Thoracic aorta (tissue), 2 donors: ENCODE data around the gene KAZN. TPM values are rescaled to one million over a fixed set of nuclear protein-coding genes. Genes with fewer than 3 reads are reported as not detected.

ENCODE experiments used
- ATAC-seq: fragments of 150-250 bp; one replicate; pipeline ENCODE4 v1.8.0; 2017; ENCODE audit warnings: low read depth; ENCODE audit not compliant: insufficient number of reproducible peaks, low FRiP score
- DNase-seq: peaks from one replicate; pipeline ENCODE4 v3.0.0-alpha.2; 2020; ENCODE audit warnings: low spot score
- H3K27ac ChIP-seq, 2 donors: fragments of 200-600 bp; sonication (generic); 1 replicate in 1 of 2; 2 replicates in 1 of 2; pipeline ENCODE4 v1.5.1; 2016; ENCODE audit warnings: mild to moderate bottlenecking in 2 of 2, moderate library complexity in 2 of 2
- H3K27me3 ChIP-seq: fragments of 200-600 bp; sonication (generic); replicated peaks from 2 replicates; pipeline ENCODE4 v1.6.0; 2016; ENCODE audit warnings: mild to moderate bottlenecking; ENCODE audit not compliant: insufficient read depth
- H3K36me3 ChIP-seq: fragments of 200-600 bp; sonication (generic); one replicate; pipeline ENCODE4 v1.5.1; 2016
- H3K4me1 ChIP-seq, 2 donors: fragments of 200-600 bp; sonication (generic); 1 replicate in 1 of 2; 2 replicates in 1 of 2; pipeline versions ENCODE4 v1.5.1 to v1.6.0; 2016; ENCODE audit warnings: low read depth in 2 of 2, mild to moderate bottlenecking in 1 of 2; ENCODE audit not compliant: control insufficient read depth in 1 of 2
- H3K4me3 ChIP-seq: fragments of 200-600 bp; sonication (generic); 2 replicates; pipeline ENCODE4 v1.5.1; 2016; ENCODE audit warnings: mild to moderate bottlenecking
- H3K9me3 ChIP-seq: fragments of 200-600 bp; sonication (generic); 2 replicates; pipeline ENCODE4 v1.5.1; 2016
- total RNA-seq, 2 donors: library from RNA; depleted of rRNA; stranded (reverse); fragments of >200 nt; gene quantifications; one replicate each; pipeline versions ENCODE4 v1.1.0 to v1.2.3, GENCODE V29; 2016
- TF ChIP-seq, protein P1 (sequence below): fragments of 200-600 bp; sonication (generic); IDR thresholded peaks from one replicate; pipeline ENCODE4 v1.5.1; 2019; ENCODE audit warnings: antibody characterized with exemption

Gene KAZN
- total RNA-seq, 2 donors from 2014 or later: 17.4 to 30.3 TPM

DNA sequence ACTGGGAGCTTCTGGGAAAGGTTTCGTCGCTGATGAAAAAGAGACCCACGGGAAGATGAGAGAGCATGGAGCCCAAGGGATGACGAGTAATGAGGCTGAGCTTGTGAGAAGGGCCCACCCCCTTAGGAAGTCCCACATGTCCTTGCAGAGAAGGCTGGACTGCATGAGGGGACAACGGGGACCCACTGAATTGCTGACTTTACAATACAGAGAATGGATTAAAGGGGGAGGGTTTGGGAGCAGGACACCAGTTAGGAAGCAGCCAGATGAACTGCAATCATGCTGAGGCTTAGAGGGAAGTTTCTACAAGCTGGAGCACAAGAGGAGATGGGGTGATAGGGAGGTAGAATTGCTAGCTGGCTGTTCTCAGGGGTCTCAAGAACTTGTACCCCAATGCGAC lies 549.5 kb downstream of the KAZN start:
- Histone ChIP-seq H3K27me3 (no peaks in the 10 kb centered on the region), H3K4me1 (peaks cover 0 to 17% of the 10 kb centered on the region in 2 donors), H3K4me3 (no peak overlapping the region), H3K9me3 (no peaks in the 10 kb centered on the region), H3K27ac (no peak overlapping the region), H3K36me3 (no peaks in the 10 kb centered on the region)
- TF ChIP-seq, protein P1, sequence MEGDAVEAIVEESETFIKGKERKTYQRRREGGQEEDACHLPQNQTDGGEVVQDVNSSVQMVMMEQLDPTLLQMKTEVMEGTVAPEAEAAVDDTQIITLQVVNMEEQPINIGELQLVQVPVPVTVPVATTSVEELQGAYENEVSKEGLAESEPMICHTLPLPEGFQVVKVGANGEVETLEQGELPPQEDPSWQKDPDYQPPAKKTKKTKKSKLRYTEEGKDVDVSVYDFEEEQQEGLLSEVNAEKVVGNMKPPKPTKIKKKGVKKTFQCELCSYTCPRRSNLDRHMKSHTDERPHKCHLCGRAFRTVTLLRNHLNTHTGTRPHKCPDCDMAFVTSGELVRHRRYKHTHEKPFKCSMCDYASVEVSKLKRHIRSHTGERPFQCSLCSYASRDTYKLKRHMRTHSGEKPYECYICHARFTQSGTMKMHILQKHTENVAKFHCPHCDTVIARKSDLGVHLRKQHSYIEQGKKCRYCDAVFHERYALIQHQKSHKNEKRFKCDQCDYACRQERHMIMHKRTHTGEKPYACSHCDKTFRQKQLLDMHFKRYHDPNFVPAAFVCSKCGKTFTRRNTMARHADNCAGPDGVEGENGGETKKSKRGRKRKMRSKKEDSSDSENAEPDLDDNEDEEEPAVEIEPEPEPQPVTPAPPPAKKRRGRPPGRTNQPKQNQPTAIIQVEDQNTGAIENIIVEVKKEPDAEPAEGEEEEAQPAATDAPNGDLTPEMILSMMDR: no peak
- no peak for ATAC-seq
- no peak for DNase-seq

DNA sequence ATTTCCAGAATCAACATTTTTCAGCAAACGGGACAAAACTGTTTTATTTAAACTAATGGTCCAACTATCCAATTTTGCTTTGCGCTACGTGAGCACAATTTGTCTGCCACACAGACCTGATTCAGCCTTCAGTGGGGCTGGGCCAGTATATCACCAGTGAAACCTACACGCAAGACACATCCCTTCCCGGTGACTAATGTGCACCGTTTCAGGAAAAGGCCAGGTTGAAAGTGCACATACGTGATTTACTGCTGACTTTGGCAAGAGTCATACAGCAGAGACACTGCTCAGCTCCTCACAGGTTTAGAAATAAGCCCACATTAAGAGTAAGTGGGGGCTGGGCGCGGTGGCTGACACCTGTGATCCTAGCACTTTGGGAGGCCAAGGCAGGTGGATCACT lies 550.0 kb downstream of the KAZN start:
- ATAC-seq (no peak), DNase-seq (no peak)
- no peaks in the 10 kb centered on the region for H3K9me3 ChIP-seq
- H3K4me3 ChIP-seq: no peak overlapping the region
- TF ChIP-seq, protein P1: no peak
- peaks cover 0 to 17% of the 10 kb centered on the region in 2 donors for H3K4me1 ChIP-seq
- H3K27ac ChIP-seq: no peak overlapping the region
- H3K36me3 ChIP-seq: no peaks in the 10 kb centered on the region
- H3K27me3 ChIP-seq: no peaks in the 10 kb centered on the region

DNA sequence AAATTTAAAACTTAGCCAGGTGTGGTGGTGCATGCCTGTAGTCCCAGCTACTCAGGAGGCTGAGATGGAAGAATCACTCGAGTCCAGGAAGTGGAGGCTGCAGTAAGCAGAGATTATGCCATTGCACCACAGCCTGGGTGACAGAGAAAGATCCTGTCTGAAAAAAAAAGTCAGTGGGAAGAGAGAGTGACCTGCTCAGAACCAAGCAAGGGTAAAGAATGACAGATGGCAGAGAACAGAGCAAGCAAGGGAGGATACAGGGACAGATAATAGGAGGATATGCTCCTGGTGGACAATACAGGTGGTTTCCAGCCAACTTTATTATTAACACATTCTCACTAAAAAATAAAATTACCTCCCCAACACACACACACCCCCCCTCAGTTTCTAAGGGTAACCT lies 550.5 kb downstream of the KAZN start:
- TF ChIP-seq, protein P1: no peak
- DNase-seq (no peak), ATAC-seq (no peak)
- Histone ChIP-seq H3K4me3 (no peak overlapping the region), H3K36me3 (no peaks in the 10 kb centered on the region), H3K27ac (no peak overlapping the region), H3K4me1 (peaks cover 0 to 17% of the 10 kb centered on the region in 2 donors), H3K9me3 (no peaks in the 10 kb centered on the region), H3K27me3 (no peaks in the 10 kb centered on the region)

DNA sequence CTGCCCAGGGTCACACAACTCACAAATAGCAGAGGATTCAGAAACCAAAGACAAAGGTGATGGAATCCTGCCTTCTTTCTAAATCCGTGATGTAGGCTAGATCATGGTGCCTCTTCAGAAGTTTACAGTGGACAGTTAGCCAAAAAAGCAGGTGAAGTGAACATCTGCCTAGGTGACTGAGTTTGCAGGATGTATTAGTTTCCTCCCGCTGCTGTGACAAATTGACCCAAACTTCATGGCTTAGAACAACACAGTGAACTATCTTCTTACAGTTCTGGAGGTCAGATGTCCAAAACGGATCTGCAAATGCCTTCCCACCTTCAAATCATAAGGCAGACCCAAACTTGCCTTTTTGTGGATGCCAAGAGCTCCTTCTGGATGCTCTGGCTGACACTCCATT lies 551.9 kb downstream of the KAZN start:
- ATAC-seq (no peak), DNase-seq (no peak)
- Histone ChIP-seq H3K4me1 (peaks cover 6 to 28% of the 10 kb centered on the region in 2 donors), H3K36me3 (no peaks in the 10 kb centered on the region), H3K27ac (no peak overlapping the region), H3K4me3 (no peak overlapping the region), H3K9me3 (no peaks in the 10 kb centered on the region), H3K27me3 (no peaks in the 10 kb centered on the region)
- TF ChIP-seq, protein P1: no peak

DNA sequence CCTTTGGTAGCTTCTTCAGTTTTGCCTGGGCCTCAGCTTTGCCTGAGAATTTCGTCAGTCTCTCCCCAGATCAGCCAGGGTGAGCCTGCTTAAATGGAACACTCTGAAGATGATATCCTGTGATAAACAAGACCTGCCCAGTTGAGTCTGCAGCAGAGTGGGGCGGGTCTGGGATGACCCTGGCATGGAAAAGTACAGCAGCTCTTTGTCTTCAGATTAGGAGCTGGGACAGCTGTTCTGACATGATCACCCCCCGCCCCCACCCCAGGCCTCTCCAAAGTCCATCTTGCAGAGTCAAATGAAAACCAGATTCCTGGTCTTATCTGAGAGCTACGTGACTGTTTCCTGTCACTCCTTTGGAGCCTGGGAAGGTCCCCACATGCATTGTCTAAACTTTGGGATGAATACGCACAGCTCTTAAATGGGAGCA lies 552.9 kb downstream of the KAZN start:
- Histone ChIP-seq H3K4me3 (no peak overlapping the region), H3K27me3 (no peaks in the 10 kb centered on the region), H3K9me3 (no peaks in the 10 kb centered on the region), H3K36me3 (no peaks in the 10 kb centered on the region), H3K27ac (no peak overlapping the region), H3K4me1 (peaks cover 6 to 31% of the 10 kb centered on the region in 2 donors)
- TF ChIP-seq, protein P1: no peak
- ATAC-seq (no peak), DNase-seq (no peak)
